AG08396 (cell line): ENCODE results near the gene AHCYL2.
"Not testable (repeated sequence)": the region's sequence is repeated elsewhere in the genome, so short reads cannot be mapped to it uniquely, and the experiment has no call there.

Experiments used
- DNase-seq: peaks from one replicate; pipeline ENCODE4 v3.0.0; 2012; ENCODE audit warnings: low spot score, mixed read lengths

Gene AHCYL2

GRCh38 chr7:129209067-129209926 lies 15.5 kb upstream of the AHCYL2 start:
- DNase-seq: no peak

- peak; percentile 89 for DNase-seq
Measured at GRCh38 chr7:129210256-129210988, 14.4 kb upstream of the AHCYL2 start.

- no peak for DNase-seq
Measured at GRCh38 chr7:129210989-129211312, 13.9 kb upstream of the AHCYL2 start.

- no peak for DNase-seq
Measured at GRCh38 chr7:129212126-129212525, 12.7 kb upstream of the AHCYL2 start.

GRCh38 chr7:129212596-129212995 lies 12.2 kb upstream of the AHCYL2 start:
- DNase-seq: no peak

GRCh38 chr7:129213828-129214227 lies 11.0 kb upstream of the AHCYL2 start:
- no peak for DNase-seq

GRCh38 chr7:129215691-129216090 lies 9.1 kb upstream of the AHCYL2 start:
- not testable (repeated sequence) for DNase-seq

GRCh38 chr7:129216101-129216715 lies 8.6 kb upstream of the AHCYL2 start:
- not testable (repeated sequence) for DNase-seq

GRCh38 chr7:129216821-129217416 lies 7.9 kb upstream of the AHCYL2 start:
- DNase-seq: not testable (repeated sequence)

GRCh38 chr7:129218514-129219062 lies 6.2 kb upstream of the AHCYL2 start:
- peak; percentile 87 for DNase-seq

- DNase-seq: not testable (repeated sequence)
Measured at GRCh38 chr7:129219166-129219565, 5.7 kb upstream of the AHCYL2 start.

GRCh38 chr7:129222064-129222463 lies 2.8 kb upstream of the AHCYL2 start:
- no peak for DNase-seq

- peak; percentile 46 for DNase-seq
Measured at GRCh38 chr7:129225206-129225930, 538 bp downstream of the AHCYL2 start.

GRCh38 chr7:129225931-129226572 lies 1.2 kb downstream of the AHCYL2 start:
- no peak for DNase-seq

- DNase-seq: no peak
Measured at GRCh38 chr7:129227646-129228578, 3.1 kb downstream of the AHCYL2 start.

- no peak for DNase-seq
Measured at GRCh38 chr7:129228633-129229032, 3.8 kb downstream of the AHCYL2 start.

- DNase-seq: no peak
Measured at GRCh38 chr7:129231666-129232065, 6.8 kb downstream of the AHCYL2 start.

- no peak for DNase-seq
Measured at GRCh38 chr7:129238546-129238945, 13.7 kb downstream of the AHCYL2 start.

GRCh38 chr7:129240119-129240820 lies 15.4 kb downstream of the AHCYL2 start:
- no peak for DNase-seq
